Osteoblast (primary cell): ENCODE results near the gene TAF4. TPM values are rescaled to one million over a fixed set of nuclear protein-coding genes. Genes with fewer than 3 reads are reported as not detected.

ENCODE experiments used
- DNase-seq: peaks from one replicate; pipeline ENCODE4 v3.0.0; 2011; ENCODE audit warnings: low spot score, mixed read lengths; ENCODE audit not compliant: insufficient read length; ENCODE audit errors: missing footprints
- H2AFZ ChIP-seq: 2 replicates; pipeline ENCODE4 v1.6.0; 2011; ENCODE audit warnings: mild to moderate bottlenecking, low read length
- H3K27ac ChIP-seq: 2 replicates; pipeline ENCODE4 v1.5.1; 2011; ENCODE audit warnings: mild to moderate bottlenecking, low read depth, low read length, moderate library complexity
- H3K27me3 ChIP-seq: 2 replicates; pipeline ENCODE4 v1.6.0; 2012; ENCODE audit warnings: mild to moderate bottlenecking, control low read depth, inconsistent platforms, low read length, moderate library complexity; ENCODE audit not compliant: insufficient read depth
- H3K36me3 ChIP-seq: 2 replicates; pipeline ENCODE4 v1.5.1; 2011; ENCODE audit warnings: mild to moderate bottlenecking, low read length, control low read depth, moderate library complexity; ENCODE audit not compliant: insufficient read depth
- H3K4me1 ChIP-seq: 2 replicates; pipeline ENCODE4 v1.5.1; 2011; ENCODE audit warnings: mild to moderate bottlenecking, low read length, control low read depth, moderate library complexity; ENCODE audit not compliant: insufficient read depth
- H3K4me2 ChIP-seq: 2 replicates; pipeline ENCODE4 v1.6.0; 2011; ENCODE audit warnings: mild to moderate bottlenecking, low read length; ENCODE audit not compliant: insufficient read depth
- H3K4me3 ChIP-seq: fragments of 200-600 bp; sonication (generic); 3 replicates; pipeline ENCODE4 v1.5.1; 2012; ENCODE audit warnings: mild to moderate bottlenecking, low read length, inconsistent platforms; ENCODE audit not compliant: insufficient read depth
- H3K79me2 ChIP-seq: 2 replicates; pipeline ENCODE4 v1.6.0; 2012; ENCODE audit warnings: mild to moderate bottlenecking, low read length, control low read depth, inconsistent platforms; ENCODE audit not compliant: insufficient read depth
- H3K9me3 ChIP-seq: 2 replicates; pipeline ENCODE4 v1.5.1; 2011; ENCODE audit warnings: low read depth, low read length, control low read depth
- H4K20me1 ChIP-seq: 2 replicates; pipeline ENCODE4 v1.6.0; 2012; ENCODE audit warnings: mild to moderate bottlenecking, low read length, control low read depth; ENCODE audit not compliant: insufficient read depth
- CTCF ChIP-seq: IDR thresholded peaks from 2 replicates; pipeline ENCODE4 v1.5.1; 2011; ENCODE audit warnings: mild to moderate bottlenecking, low read depth, low read length, moderate library complexity; ENCODE audit errors: extremely low read depth
- total RNA-seq: library from RNA; depleted of rRNA; stranded (reverse); fragments of >200 nt; gene quantifications from 2 replicates; pipeline ENCODE4 v1.2.3, GENCODE V29; 2012

The TAF4 gene
- total RNA-seq, 1 donor = 4.3 TPM

GRCh38 chr20:61953037-61954021 lies 112.4 kb downstream of the TAF4 start:
- no peak overlapping the region for H3K27ac ChIP-seq
- H3K9me3 ChIP-seq = no peaks in the 10 kb centered on the region
- TF ChIP-seq CTCF = no peak
- H3K4me3 ChIP-seq = no peak overlapping the region
- no peaks in the 10 kb centered on the region for H3K79me2 ChIP-seq
- H4K20me1 ChIP-seq = no peaks in the 10 kb centered on the region
- H3K36me3 ChIP-seq = no peaks in the 10 kb centered on the region
- H3K27me3 ChIP-seq = peaks cover 3% of the 10 kb centered on the region
- H3K4me1 ChIP-seq = peaks cover 4% of the 10 kb centered on the region
- DNase-seq = peak; percentile 36
- no peak overlapping the region for H3K4me2 ChIP-seq
- no peak overlapping the region for H2AFZ ChIP-seq

GRCh38 chr20:61951695-61952533 lies 113.8 kb downstream of the TAF4 start:
- Histone ChIP-seq H4K20me1 (no peaks in the 10 kb centered on the region), H3K9me3 (no peaks in the 10 kb centered on the region), H3K4me3 (no peak overlapping the region), H3K4me2 (no peak overlapping the region), H3K4me1 (peaks cover 4% of the 10 kb centered on the region), H2AFZ (no peak overlapping the region), H3K79me2 (no peaks in the 10 kb centered on the region), H3K27me3 (peaks cover 3% of the 10 kb centered on the region), H3K27ac (no peak overlapping the region), H3K36me3 (no peaks in the 10 kb centered on the region)
- DNase-seq = peak; percentile 79
- TF ChIP-seq CTCF = no peak

- Histone ChIP-seq H3K4me3 (no peak overlapping the region), H4K20me1 (no peaks in the 10 kb centered on the region), H3K79me2 (no peaks in the 10 kb centered on the region), H3K36me3 (no peaks in the 10 kb centered on the region), H3K9me3 (no peaks in the 10 kb centered on the region), H2AFZ (no peak overlapping the region), H3K27ac (no peak overlapping the region), H3K4me1 (no peaks in the 10 kb centered on the region), H3K4me2 (no peak overlapping the region), H3K27me3 (peaks cover 3% of the 10 kb centered on the region)
- TF ChIP-seq CTCF = no peak
- peak; percentile 66 for DNase-seq
These were observed 115.0 kb downstream of the TAF4 start for GRCh38 chr20:61950641-61951071.
